ENCODE data around the gene OR10H4. TPM values are rescaled to one million over a fixed set of nuclear protein-coding genes. Genes with fewer than 3 reads are reported as not detected.

OR10H4 gene
- total RNA-seq, 6 experiments from 2014 or later, result not detected

DNA sequence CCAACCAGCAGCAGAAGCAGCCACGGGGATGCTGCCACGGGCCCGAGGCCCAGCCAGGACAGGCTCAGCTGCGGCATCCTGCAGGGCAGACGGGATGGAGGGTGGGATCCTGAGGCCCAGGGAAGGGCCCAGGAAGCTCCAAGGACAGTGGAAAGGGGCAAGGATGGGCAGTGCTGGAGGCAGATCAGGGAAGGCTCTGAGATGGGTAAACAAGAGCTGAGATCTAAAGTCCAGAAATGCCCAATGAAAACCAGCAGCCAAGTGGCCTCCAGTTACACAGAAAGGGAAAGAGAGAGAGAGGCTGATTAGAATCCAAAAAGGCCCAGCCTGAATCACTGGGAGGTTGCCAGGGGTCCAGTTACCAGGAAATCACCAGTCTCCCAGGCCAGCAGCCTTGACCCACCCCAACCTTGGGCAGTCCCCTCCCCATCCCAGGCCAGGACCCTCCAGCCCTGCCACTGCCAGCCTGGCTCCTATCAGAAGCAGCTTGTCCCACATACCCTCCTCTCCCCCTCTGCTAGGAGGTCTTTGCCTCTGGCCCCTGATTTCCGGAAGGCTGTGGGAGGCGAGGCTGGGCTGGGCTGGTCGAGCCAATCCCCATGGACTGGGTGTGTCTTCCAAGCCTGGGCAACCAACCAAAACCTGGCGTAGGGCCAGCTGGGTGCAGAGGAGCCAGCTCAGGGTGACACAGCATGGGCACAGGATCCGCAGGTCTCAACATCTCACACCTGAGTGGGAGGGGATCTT, 14.3 kb upstream of the OR10H4 start, which contains the start of gene CYP4F11:
TSS of gene CYP4F11 (minus strand) at position 198 of the 747 bp plus-strand sequence. CDS start at position 77, 121 bp downstream.
- H3K9me3 ChIP-seq, result no peaks in the 10 kb centered on the region
- intact Hi-C loops (cut with DNase I), result no loop called here
- H3K4me1 ChIP-seq, result peaks cover 0 to 19% (median 6%) of the 10 kb centered on the region in 4 donors
- H3K27me3 ChIP-seq, result no peaks in the 10 kb centered on the region
- DNase-seq (peak; percentile 94 to 97 (median 96)), ATAC-seq (peak; percentile 85 to 88 (median 86))
- peaks cover 0 to 3% (median 0%) of the 10 kb centered on the region in 4 donors for H3K36me3 ChIP-seq
- peak within 1 kb of the TSS; percentile 51 to 83 (median 74) for H3K4me3 ChIP-seq
- peak; percentile 72 for TF ChIP-seq POLR2A (IDR thresholded peaks at IDR 0.05)
- TF ChIP-seq, protein P1, sequence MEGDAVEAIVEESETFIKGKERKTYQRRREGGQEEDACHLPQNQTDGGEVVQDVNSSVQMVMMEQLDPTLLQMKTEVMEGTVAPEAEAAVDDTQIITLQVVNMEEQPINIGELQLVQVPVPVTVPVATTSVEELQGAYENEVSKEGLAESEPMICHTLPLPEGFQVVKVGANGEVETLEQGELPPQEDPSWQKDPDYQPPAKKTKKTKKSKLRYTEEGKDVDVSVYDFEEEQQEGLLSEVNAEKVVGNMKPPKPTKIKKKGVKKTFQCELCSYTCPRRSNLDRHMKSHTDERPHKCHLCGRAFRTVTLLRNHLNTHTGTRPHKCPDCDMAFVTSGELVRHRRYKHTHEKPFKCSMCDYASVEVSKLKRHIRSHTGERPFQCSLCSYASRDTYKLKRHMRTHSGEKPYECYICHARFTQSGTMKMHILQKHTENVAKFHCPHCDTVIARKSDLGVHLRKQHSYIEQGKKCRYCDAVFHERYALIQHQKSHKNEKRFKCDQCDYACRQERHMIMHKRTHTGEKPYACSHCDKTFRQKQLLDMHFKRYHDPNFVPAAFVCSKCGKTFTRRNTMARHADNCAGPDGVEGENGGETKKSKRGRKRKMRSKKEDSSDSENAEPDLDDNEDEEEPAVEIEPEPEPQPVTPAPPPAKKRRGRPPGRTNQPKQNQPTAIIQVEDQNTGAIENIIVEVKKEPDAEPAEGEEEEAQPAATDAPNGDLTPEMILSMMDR (IDR thresholded peaks at IDR 0.05), result no peak
- WGBS (ENCODE audit: insufficient coverage, low coverage, low lambda C conversion rate, missing lambda C conversion rate), result 15% methylated on average over 3 of the region's 10 CpGs
- peak within 1 kb of the TSS; percentile 70 to 94 (median 84) for H3K27ac ChIP-seq

DNA sequence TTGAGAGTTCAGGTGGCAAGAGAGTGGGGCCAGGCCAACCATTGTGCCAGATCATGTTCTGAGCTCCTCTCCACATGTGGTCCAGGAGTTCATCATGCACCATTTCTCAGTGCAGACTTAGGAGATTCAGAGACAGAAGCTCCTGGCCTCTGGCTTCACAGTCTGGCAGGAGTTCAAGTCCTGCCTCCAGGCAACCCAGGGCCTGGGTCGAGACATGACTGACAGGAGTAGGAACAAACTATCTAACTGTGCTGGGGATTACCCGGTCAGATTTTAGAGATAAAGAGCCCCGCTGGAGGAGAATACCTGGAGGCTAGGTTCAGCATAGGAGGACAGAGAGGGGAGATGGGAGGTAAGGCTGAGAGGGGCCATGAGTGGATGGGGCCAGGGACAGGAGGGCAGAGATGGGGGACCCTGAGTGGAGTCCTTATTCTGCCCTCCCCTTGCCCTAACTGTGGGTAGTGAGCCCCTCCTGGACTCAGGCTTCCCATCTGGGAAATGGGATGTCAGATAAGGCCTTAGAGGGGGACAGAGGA, 13.6 kb upstream of the OR10H4 start:
- Histone ChIP-seq H3K9me3 (no peaks in the 10 kb centered on the region), H3K27me3 (no peaks in the 10 kb centered on the region), H3K27ac (peak overlapping the region; percentile 70 to 94 (median 84)), H3K4me1 (peaks cover 0 to 13% (median 6%) of the 10 kb centered on the region in 4 donors), H3K36me3 (no peaks in the 10 kb centered on the region), H3K4me3 (peak overlapping the region in 1 of 3 donors; percentile 74)
- intact Hi-C loops (cut with DNase I), result no loop called here
- peak in 2 of 3 donors; percentile 70 to 75 for DNase-seq
- WGBS (ENCODE audit: insufficient coverage, low coverage, low lambda C conversion rate, missing lambda C conversion rate), result 27% methylated on average over 3 of the region's 3 CpGs
- peak; percentile 41 to 64 (median 56) for ATAC-seq
- TF ChIP-seq POLR2A (IDR thresholded peaks at IDR 0.05), result no peak
- TF ChIP-seq, protein P1 (IDR thresholded peaks at IDR 0.05), result no peak

DNA sequence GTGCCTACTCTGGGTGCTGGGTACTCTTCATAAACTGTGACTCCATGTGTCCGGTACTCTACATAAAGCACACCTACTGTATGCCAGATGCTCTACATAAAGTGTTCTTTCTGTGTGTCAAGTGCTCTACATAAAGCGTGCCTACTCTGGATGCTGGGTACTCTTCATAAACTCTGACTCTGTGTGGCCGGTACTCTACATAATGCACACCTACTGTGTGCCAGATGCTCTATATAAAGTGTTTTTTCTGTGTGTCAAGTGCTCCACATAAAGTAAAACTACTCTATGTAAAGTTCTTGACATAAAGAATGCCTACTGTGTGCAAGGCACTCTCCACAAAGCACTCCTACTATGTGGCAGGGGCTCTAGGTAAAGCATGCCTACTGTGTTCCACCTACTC, 12.6 kb upstream of the OR10H4 start:
- 51% methylated on average over 3 of the region's 3 CpGs for WGBS (ENCODE audit: insufficient coverage, low coverage, low lambda C conversion rate, missing lambda C conversion rate)
- intact Hi-C loops (cut with DNase I), result no loop called here
- Histone ChIP-seq H3K27ac (peak overlapping the region in 1 of 3 donors; percentile 94), H3K4me1 (peaks cover 0 to 13% (median 6%) of the 10 kb centered on the region in 4 donors), H3K4me3 (no peak overlapping the region), H3K9me3 (no peaks in the 10 kb centered on the region), H3K36me3 (no peaks in the 10 kb centered on the region), H3K27me3 (no peaks in the 10 kb centered on the region)
- no peak for DNase-seq
- no peak for ATAC-seq
- TF ChIP-seq, protein P1 (IDR thresholded peaks at IDR 0.05), result no peak
- no peak for TF ChIP-seq POLR2A (IDR thresholded peaks at IDR 0.05)

DNA sequence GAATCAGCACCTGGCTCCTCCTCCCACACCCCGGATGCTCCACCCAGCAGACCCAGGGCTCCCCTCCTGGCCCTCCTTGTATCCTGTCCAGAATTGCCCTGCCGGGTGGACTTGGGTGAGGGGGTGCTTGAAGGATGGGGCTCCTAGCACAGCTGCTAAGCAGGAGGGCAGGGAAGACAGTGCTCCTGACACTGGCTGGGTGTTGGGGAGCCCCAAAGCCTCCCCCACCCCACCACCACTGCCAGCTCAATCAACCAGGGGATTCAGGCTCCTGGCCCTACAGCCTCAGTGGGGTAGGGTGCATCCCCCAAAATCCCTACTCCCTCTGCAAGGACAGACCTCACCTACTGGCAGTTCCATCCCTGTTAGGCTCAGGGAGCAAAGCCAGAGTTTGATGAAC, 11.9 kb upstream of the OR10H4 start:
- TF ChIP-seq, protein P1 (IDR thresholded peaks at IDR 0.05), result no peak
- no peak for TF ChIP-seq POLR2A (IDR thresholded peaks at IDR 0.05)
- Histone ChIP-seq H3K36me3 (no peaks in the 10 kb centered on the region), H3K4me1 (peaks cover 0 to 13% (median 6%) of the 10 kb centered on the region in 4 donors), H3K9me3 (no peaks in the 10 kb centered on the region), H3K27me3 (no peaks in the 10 kb centered on the region), H3K27ac (no peak overlapping the region), H3K4me3 (no peak overlapping the region)
- intact Hi-C loops (cut with DNase I), result no loop called here
- 67% methylated on average over 1 of the region's 2 CpGs for whole genome bisulfite sequencing (ENCODE audit: insufficient coverage, low coverage, low lambda C conversion rate, missing lambda C conversion rate)
- no peak for ATAC-seq
- no peak for DNase-seq

Data from right lobe of liver (tissue), 6 donors.